ENCODE data around the gene MGLL. TPM values are rescaled to one million over a fixed set of nuclear protein-coding genes. Genes with fewer than 3 reads are reported as not detected.

Gene MGLL
- total and polyA plus RNA-seq, 2 donors (not counting 1 experiment from before 2014, with no cell fraction given) = 1.7 to 6.9 TPM

- Histone ChIP-seq H3K27ac (ENCODE audit: low read length in 2 of 2) (no peak overlapping the region), H3K36me3 (replicated peaks in 1 of 2; ENCODE audit: control extremely low read depth in 1 of 2, control insufficient read depth in 1 of 2, extremely low read depth in 1 of 2, insufficient read depth in 2 of 2, low read length in 1 of 2) (no peaks in the 10 kb centered on the region), H3K4me2 (replicated peaks; ENCODE audit: low read depth, low read length, poor library complexity, severe bottlenecking) (no peak overlapping the region), H2AFZ (ENCODE audit: insufficient read depth, low read depth, low read length, poor library complexity, severe bottlenecking) (no peak overlapping the region), H3K79me2 (ENCODE audit: control insufficient read depth, insufficient read depth, low read length) (no peaks in the 10 kb centered on the region), H3K9ac (ENCODE audit: low read length) (no peak overlapping the region), H3K4me1 (ENCODE audit: control insufficient read depth in 2 of 2, insufficient read depth in 2 of 2, low read length in 2 of 2) (peaks cover 13 to 17% of the 10 kb centered on the region in 2 donors), H4K20me1 (ENCODE audit: control insufficient read depth, insufficient read depth, low read length, poor library complexity, severe bottlenecking) (no peaks in the 10 kb centered on the region), H3K27me3 (replicated peaks in 1 of 4; ENCODE audit: control extremely low read depth in 1 of 4, control insufficient read depth in 3 of 4, insufficient read depth in 4 of 4, low read length in 3 of 4) (no peaks in the 10 kb centered on the region), H3K9me3 (ENCODE audit: control extremely low read depth in 1 of 3, control insufficient read depth in 2 of 3, insufficient read depth in 1 of 3, low read length in 2 of 3) (peaks cover 0 to 23% (median 7%) of the 10 kb centered on the region in 3 donors), H3K4me3 (ENCODE audit: control extremely low read depth in 1 of 5, extremely low read depth in 1 of 5, insufficient read depth in 1 of 5, low read depth in 2 of 5, low read length in 4 of 5) (no peak overlapping the region)
- ChIA-PET POLR2A (no interaction called here), CTCF (no interaction called here)
- intact Hi-C loops (cut with micrococcal nuclease) = no loop called here
- H3K27ac Mint-ChIP-seq = no peak overlapping the region
- H3K4me3 Mint-ChIP-seq = no peak overlapping the region
- no peaks in the 10 kb centered on the region for H3K27me3 Mint-ChIP-seq
- ATAC-seq (ENCODE audit: low read depth) (no peak), DNase-seq (no peak)
- peaks cover 7% of the 10 kb centered on the region for H3K9me3 Mint-ChIP-seq (ENCODE audit: insufficient read depth)
- TF ChIP-seq, protein P1, sequence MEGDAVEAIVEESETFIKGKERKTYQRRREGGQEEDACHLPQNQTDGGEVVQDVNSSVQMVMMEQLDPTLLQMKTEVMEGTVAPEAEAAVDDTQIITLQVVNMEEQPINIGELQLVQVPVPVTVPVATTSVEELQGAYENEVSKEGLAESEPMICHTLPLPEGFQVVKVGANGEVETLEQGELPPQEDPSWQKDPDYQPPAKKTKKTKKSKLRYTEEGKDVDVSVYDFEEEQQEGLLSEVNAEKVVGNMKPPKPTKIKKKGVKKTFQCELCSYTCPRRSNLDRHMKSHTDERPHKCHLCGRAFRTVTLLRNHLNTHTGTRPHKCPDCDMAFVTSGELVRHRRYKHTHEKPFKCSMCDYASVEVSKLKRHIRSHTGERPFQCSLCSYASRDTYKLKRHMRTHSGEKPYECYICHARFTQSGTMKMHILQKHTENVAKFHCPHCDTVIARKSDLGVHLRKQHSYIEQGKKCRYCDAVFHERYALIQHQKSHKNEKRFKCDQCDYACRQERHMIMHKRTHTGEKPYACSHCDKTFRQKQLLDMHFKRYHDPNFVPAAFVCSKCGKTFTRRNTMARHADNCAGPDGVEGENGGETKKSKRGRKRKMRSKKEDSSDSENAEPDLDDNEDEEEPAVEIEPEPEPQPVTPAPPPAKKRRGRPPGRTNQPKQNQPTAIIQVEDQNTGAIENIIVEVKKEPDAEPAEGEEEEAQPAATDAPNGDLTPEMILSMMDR (IDR thresholded peaks at IDR 0.05) = no peak
- TF ChIP-seq EZH2 (IDR thresholded peaks at IDR 0.05; ENCODE audit: borderline replicate concordance, insufficient read depth, low read depth, low read length, poor library complexity, severe bottlenecking) = no peak
- WGBS (ENCODE audit: insufficient coverage) = 88% methylated on average over 12 of the region's 12 CpGs
- H3K4me1 Mint-ChIP-seq = peaks cover 25% of the 10 kb centered on the region
These were observed 49.2 kb downstream of the MGLL start for GRCh38 chr3:127772827-127773751.

GRCh38 chr3:127772273-127772672 lies 50.0 kb downstream of the MGLL start:
- intact Hi-C loops (cut with micrococcal nuclease) = no loop called here
- CTCF ChIA-PET = no interaction called here
- TF ChIP-seq, protein P1 (IDR thresholded peaks at IDR 0.05) = no peak
- TF ChIP-seq EZH2 (IDR thresholded peaks at IDR 0.05; ENCODE audit: borderline replicate concordance, insufficient read depth, low read depth, low read length, poor library complexity, severe bottlenecking) = no peak

More at GRCh38 chr3:127772273-127772672, 50.0 kb downstream of the MGLL start:
- Histone ChIP-seq H3K9me3 (ENCODE audit: control extremely low read depth in 1 of 3, control insufficient read depth in 2 of 3, insufficient read depth in 1 of 3, low read length in 2 of 3) (peaks cover 0 to 20% (median 12%) of the 10 kb centered on the region in 3 donors), H3K79me2 (ENCODE audit: control insufficient read depth, insufficient read depth, low read length) (no peaks in the 10 kb centered on the region), H2AFZ (ENCODE audit: insufficient read depth, low read depth, low read length, poor library complexity, severe bottlenecking) (no peak overlapping the region), H3K27ac (ENCODE audit: low read length in 2 of 2) (no peak overlapping the region), H4K20me1 (ENCODE audit: control insufficient read depth, insufficient read depth, low read length, poor library complexity, severe bottlenecking) (no peaks in the 10 kb centered on the region), H3K4me3 (ENCODE audit: control extremely low read depth in 1 of 5, extremely low read depth in 1 of 5, insufficient read depth in 1 of 5, low read depth in 2 of 5, low read length in 4 of 5) (no peak overlapping the region), H3K9ac (ENCODE audit: low read length) (no peak overlapping the region), H3K27me3 (replicated peaks in 1 of 4; ENCODE audit: control extremely low read depth in 1 of 4, control insufficient read depth in 3 of 4, insufficient read depth in 4 of 4, low read length in 3 of 4) (no peaks in the 10 kb centered on the region), H3K36me3 (replicated peaks in 1 of 2; ENCODE audit: control extremely low read depth in 1 of 2, control insufficient read depth in 1 of 2, extremely low read depth in 1 of 2, insufficient read depth in 2 of 2, low read length in 1 of 2) (no peaks in the 10 kb centered on the region), H3K4me1 (ENCODE audit: control insufficient read depth in 2 of 2, insufficient read depth in 2 of 2, low read length in 2 of 2) (peaks cover 13 to 17% of the 10 kb centered on the region in 2 donors), H3K4me2 (replicated peaks; ENCODE audit: low read depth, low read length, poor library complexity, severe bottlenecking) (no peak overlapping the region)
- DNase-seq = no peak
- peaks cover 10% of the 10 kb centered on the region for H3K9me3 Mint-ChIP-seq (ENCODE audit: insufficient read depth)
- no peak overlapping the region for H3K27ac Mint-ChIP-seq
- no peaks in the 10 kb centered on the region for H3K27me3 Mint-ChIP-seq
- 97% methylated on average over 5 of the region's 5 CpGs for WGBS (ENCODE audit: insufficient coverage)
- no peak for ATAC-seq (ENCODE audit: low read depth)
- no peak overlapping the region for H3K4me3 Mint-ChIP-seq
- H3K4me1 Mint-ChIP-seq = peaks cover 23% of the 10 kb centered on the region
- POLR2A ChIA-PET = no interaction called here
